Measurements from ENCODE around the gene ENOX1.

The ENOX1 gene

DNA sequence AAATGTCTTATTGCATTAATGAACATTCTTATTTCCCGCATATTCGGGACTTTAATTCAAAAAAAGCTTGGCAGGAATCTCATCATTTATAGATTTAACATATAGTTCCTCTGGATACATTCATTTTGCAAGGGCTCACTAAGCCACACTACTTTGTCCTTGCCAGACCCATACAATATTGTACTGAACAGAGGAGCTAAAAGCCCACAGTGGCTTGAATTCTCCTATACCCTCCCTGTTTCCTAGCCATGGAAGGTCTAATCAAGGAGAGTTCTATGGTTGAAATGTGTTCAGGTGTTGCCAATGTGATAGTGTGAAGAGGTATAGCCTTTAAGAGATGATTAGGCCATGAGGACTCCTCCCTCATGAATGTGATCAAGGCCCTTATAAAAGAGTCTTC is 298.9 kb downstream of the ENOX1 start:
- no peaks in the 10 kb centered on the region for H3K36me3 Mint-ChIP-seq
- no peak overlapping the region for H3K4me3 Mint-ChIP-seq
- H3K4me1 Mint-ChIP-seq: no peaks in the 10 kb centered on the region
- no peak overlapping the region for H3K27ac Mint-ChIP-seq
- no peak for DNase-seq
- H3K27me3 Mint-ChIP-seq: no peaks in the 10 kb centered on the region
- CTCF ChIA-PET: no interaction called here
- H3K9me3 Mint-ChIP-seq: no peaks in the 10 kb centered on the region

DNA sequence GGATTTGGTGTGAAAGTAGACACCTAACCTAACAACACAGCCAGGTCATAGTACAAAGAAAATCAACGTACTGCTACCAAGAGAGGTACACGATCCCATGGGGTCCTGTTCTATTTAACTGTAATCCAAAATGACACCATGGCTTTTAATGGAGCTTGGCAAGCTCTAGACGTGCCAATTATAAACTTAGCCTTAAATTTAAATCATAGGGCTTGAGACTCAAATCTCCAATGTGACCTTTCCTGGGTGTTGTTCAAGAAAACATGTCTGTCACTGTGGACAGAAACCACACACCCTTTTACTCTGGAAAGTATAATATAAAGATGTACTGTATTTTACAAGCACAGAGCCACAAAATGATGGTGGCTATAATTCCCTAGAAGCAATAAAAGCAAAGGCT is 299.3 kb downstream of the ENOX1 start:
- no peak for DNase-seq
- no peaks in the 10 kb centered on the region for H3K27me3 Mint-ChIP-seq
- no peaks in the 10 kb centered on the region for H3K36me3 Mint-ChIP-seq
- H3K4me1 Mint-ChIP-seq: no peaks in the 10 kb centered on the region
- H3K27ac Mint-ChIP-seq: no peak overlapping the region
- H3K4me3 Mint-ChIP-seq: no peak overlapping the region
- H3K9me3 Mint-ChIP-seq: no peaks in the 10 kb centered on the region
- CTCF ChIA-PET: no interaction called here

DNA sequence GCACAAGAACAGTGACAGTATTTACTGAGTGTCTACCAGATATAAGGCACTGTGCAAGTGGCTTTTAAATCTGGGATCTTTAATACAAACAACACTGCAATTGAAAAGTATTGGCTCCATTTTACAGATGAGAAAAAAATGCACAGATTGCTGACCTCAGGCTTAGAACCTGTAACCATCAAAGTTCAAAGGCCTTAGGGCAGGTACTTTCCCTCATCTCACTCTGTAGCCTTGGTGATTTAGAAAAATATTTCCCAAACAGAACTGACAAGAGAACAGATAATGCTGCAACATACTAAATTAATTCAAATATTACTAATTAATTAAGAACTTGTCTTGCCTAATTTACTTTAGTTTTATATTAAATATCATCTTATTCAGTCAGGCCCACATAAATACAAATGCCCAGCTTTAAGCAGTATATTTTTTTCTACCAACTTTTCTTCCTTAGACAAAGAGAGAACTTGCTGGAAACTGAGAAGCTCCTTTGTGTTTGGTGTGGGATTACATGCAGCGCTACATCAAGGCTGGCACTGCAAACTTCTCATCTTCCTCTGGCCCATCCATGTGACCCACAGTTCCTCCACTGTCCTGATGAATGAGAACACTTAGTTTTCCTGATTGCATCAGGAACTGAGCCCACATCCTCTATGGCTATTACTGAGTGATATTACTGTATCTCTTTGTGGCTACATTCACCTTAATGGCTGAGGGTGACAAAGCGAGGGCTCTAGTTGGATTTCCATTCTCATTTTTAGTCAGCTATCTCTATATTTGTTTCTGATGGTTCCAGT is 302.1 kb downstream of the ENOX1 start:
- Mint-ChIP-seq H3K4me1 (no peaks in the 10 kb centered on the region), H3K9me3 (no peaks in the 10 kb centered on the region), H3K27me3 (no peaks in the 10 kb centered on the region), H3K27ac (no peak overlapping the region), H3K36me3 (no peaks in the 10 kb centered on the region), H3K4me3 (no peak overlapping the region)
- no peak for DNase-seq
- CTCF ChIA-PET: interaction anchor here (0.6 kb wide), 1 partner anchor 387 kb away, joined by 3 read pairs; no protein-coding TSS in a partner anchor

DNA sequence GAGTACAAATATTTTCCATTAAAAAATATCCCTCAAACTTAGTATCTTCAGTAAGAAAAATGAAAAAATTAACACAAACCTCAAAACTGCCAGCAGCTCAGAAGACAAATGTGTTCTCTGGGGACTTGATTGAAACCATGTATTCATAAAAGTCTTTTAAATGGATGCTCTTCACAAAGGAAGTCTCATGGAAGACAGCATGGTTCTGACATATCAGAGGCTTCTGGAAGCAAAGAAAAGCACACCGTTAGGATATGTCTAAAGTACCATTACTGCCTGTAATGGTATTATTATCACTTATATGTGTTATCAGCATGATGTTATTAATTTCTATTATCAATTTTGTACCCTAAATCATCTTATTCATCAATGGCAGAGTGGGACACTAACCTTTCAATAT is 302.8 kb downstream of the ENOX1 start:
- no peak overlapping the region for H3K27ac Mint-ChIP-seq
- no peak for DNase-seq
- no peaks in the 10 kb centered on the region for H3K27me3 Mint-ChIP-seq
- H3K4me3 Mint-ChIP-seq: no peak overlapping the region
- H3K4me1 Mint-ChIP-seq: no peaks in the 10 kb centered on the region
- H3K9me3 Mint-ChIP-seq: no peaks in the 10 kb centered on the region
- CTCF ChIA-PET: no interaction called here
- H3K36me3 Mint-ChIP-seq: no peaks in the 10 kb centered on the region

DNA sequence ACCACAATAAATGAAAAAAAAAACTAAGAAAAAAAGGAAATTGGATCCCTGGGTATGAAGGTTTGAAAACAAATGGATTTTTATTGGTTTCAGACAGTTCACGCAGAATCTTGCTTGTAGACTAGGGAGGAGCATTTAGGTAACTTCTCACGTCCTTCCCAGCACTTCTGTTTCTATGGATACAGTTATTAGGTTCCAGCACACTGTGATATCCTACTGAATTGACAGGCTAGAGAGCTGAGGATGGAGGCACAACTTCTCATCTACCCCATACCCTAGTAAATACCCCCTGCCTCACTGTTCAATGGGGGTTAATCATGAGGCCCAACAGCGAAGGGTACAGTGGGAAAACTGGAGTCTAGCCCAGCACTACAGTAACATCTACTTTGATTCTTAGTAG is 304.1 kb downstream of the ENOX1 start:
- no peaks in the 10 kb centered on the region for H3K4me1 Mint-ChIP-seq
- H3K9me3 Mint-ChIP-seq: no peaks in the 10 kb centered on the region
- CTCF ChIA-PET: no interaction called here
- DNase-seq: no peak
- H3K27me3 Mint-ChIP-seq: no peaks in the 10 kb centered on the region
- no peak overlapping the region for H3K4me3 Mint-ChIP-seq
- H3K36me3 Mint-ChIP-seq: no peaks in the 10 kb centered on the region
- H3K27ac Mint-ChIP-seq: no peak overlapping the region

DNA sequence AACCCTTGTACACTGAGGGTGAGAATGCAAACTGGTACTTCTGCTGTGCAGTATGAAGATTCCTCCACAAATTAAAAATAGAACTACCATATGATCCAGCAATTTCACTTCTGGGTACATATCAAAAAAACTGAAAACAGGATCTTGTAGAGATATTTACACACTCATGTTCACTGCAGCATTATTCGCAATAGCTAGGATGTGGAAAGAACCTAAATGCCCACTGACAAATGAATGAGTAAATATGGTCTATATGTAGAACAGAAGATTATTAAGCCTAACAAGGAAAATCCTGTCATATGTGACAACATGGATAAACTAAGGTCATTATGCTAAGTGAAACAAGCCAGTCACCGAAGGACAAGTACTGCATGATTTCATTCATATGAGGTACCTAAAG is 304.7 kb downstream of the ENOX1 start:
- Mint-ChIP-seq H3K4me3 (no peak overlapping the region), H3K9me3 (no peaks in the 10 kb centered on the region), H3K27ac (no peak overlapping the region), H3K4me1 (no peaks in the 10 kb centered on the region), H3K36me3 (no peaks in the 10 kb centered on the region), H3K27me3 (no peaks in the 10 kb centered on the region)
- no peak for DNase-seq
- CTCF ChIA-PET: no interaction called here

DNA sequence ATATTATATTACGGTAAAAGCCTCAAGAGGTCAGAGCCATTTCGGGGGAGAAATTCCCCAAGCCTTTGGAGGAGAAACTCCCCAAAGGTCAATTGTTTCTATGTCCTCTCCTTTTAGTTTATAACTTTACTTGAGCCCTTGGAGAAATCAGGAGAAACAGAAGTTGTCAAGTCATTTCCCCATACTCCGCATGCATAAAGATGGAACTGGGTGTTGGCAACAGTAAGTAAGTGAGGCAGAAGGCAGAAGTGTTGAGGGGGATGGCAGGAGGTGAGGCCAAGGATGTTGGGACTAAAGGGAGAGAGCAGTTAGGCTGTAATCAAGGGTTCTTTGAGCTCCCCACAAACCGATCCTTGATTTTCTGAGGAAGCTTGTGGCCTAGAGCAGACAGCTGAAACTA is 307.9 kb downstream of the ENOX1 start:
- no peaks in the 10 kb centered on the region for H3K9me3 Mint-ChIP-seq
- H3K4me3 Mint-ChIP-seq: no peak overlapping the region
- no peaks in the 10 kb centered on the region for H3K4me1 Mint-ChIP-seq
- DNase-seq: no peak
- H3K36me3 Mint-ChIP-seq: no peaks in the 10 kb centered on the region
- H3K27me3 Mint-ChIP-seq: peaks cover 3% of the 10 kb centered on the region
- CTCF ChIA-PET: no interaction called here
- H3K27ac Mint-ChIP-seq: no peak overlapping the region

DNA sequence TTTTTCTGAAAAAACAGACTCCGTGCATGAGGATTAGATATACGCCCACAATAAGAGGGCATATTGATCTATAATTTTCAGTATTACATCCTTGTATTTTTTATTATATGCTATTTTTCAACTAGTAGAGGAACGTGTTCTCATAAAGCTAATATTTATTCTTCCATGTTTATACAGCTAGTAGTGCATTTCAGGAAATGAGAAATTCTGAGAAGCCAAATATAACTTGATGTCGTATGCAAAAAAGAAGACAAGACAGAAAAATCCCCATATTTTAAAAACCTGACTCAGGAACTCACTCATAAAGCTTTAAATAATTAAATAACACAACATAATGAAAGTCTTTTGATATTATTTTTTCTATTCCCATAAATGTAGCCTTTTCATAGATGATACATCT is 308.6 kb downstream of the ENOX1 start:
- DNase-seq: no peak
- no peaks in the 10 kb centered on the region for H3K36me3 Mint-ChIP-seq
- H3K4me1 Mint-ChIP-seq: no peaks in the 10 kb centered on the region
- peaks cover 3% of the 10 kb centered on the region for H3K27me3 Mint-ChIP-seq
- CTCF ChIA-PET: no interaction called here
- no peak overlapping the region for H3K27ac Mint-ChIP-seq
- no peak overlapping the region for H3K4me3 Mint-ChIP-seq
- H3K9me3 Mint-ChIP-seq: no peaks in the 10 kb centered on the region

DNA sequence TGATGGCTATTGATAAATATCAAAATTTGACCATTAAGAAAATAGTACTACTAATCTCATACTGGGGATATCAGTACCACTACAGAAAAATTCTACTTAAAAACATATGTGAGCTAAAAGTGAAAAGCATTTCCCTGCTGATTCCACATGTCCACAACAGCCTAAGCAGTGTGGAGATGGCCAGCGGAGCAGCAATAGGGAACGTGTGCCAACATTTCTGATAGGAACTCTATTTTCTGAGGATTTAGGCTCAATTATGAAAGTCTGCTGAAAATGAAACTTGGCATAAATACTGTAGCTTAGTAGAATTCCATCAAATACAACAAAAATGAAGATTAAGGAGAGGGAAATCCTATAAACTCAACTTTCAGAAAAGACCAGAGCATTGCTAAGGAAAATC is 311.6 kb downstream of the ENOX1 start:
- CTCF ChIA-PET: no interaction called here
- Mint-ChIP-seq H3K4me3 (no peak overlapping the region), H3K9me3 (no peaks in the 10 kb centered on the region), H3K27ac (no peak overlapping the region), H3K27me3 (peaks cover 8% of the 10 kb centered on the region), H3K36me3 (no peaks in the 10 kb centered on the region), H3K4me1 (no peaks in the 10 kb centered on the region)
- DNase-seq: no peak

DNA sequence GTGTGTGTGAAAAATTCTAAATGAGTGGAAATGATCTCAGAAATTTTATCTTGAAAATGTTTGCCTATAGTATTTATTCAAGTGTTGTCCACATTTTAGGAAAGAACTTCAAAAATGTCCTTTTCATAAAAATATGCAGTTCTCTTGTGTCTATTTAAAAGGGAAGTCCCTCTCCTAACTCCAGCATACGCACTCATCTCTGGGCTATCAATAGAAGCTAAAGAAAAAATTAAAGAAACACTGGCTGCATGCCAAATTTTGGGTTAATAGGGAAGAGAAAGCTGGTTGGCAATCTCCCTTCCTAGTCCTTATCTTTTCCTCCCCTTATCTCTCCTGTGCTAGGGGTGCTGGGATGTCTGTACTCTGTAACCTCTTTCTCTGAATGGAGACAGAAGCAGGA is 313.3 kb downstream of the ENOX1 start:
- Mint-ChIP-seq H3K4me3 (no peak overlapping the region), H3K36me3 (no peaks in the 10 kb centered on the region), H3K4me1 (no peaks in the 10 kb centered on the region), H3K27ac (no peak overlapping the region), H3K27me3 (peaks cover 9% of the 10 kb centered on the region), H3K9me3 (no peaks in the 10 kb centered on the region)
- DNase-seq: no peak
- CTCF ChIA-PET: no interaction called here

DNA sequence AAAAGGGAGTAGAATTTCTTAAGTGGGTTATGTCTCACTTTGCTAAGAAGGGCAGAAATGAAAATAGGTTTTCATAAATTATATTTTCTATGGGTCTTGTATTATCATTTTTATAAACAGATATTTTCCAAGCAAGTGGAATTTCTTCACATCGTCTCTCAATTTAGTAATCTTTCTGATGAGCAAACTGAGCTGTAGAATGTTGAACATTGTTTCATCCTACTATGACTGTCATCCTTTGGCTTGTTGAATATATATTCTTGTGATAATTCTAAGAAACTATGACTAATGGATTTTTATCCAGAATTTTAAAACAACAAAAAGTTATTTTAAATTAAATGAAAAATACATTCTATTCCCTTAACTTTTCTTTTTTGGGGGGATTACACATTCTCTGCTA is 313.8 kb downstream of the ENOX1 start:
- CTCF ChIA-PET: no interaction called here
- Mint-ChIP-seq H3K27me3 (peaks cover 13% of the 10 kb centered on the region), H3K27ac (no peak overlapping the region), H3K4me1 (no peaks in the 10 kb centered on the region), H3K9me3 (no peaks in the 10 kb centered on the region), H3K36me3 (no peaks in the 10 kb centered on the region), H3K4me3 (no peak overlapping the region)
- no peak for DNase-seq

DNA sequence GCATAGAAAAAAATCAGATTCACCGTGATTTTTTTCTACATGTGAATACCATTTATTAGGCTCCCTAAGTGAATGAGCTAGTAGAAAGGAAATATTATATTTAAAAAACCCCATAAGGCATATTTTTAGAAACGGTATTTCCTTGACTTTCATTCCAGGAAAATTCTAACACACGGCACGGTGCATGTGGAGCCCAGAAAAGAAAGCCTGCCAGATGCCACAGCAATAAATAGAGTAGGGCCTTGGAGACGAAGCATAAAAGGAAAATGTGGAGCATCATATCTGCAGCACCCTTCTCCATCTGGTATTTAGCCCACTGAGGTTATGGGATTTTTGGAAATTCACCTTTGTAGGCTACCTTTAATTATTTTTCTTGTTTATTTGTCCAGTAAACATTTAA is 314.4 kb downstream of the ENOX1 start:
- CTCF ChIA-PET: no interaction called here
- Mint-ChIP-seq H3K36me3 (no peaks in the 10 kb centered on the region), H3K9me3 (no peaks in the 10 kb centered on the region), H3K4me1 (no peaks in the 10 kb centered on the region), H3K27ac (no peak overlapping the region), H3K27me3 (peaks cover 14% of the 10 kb centered on the region), H3K4me3 (no peak overlapping the region)
- DNase-seq: no peak

DNA sequence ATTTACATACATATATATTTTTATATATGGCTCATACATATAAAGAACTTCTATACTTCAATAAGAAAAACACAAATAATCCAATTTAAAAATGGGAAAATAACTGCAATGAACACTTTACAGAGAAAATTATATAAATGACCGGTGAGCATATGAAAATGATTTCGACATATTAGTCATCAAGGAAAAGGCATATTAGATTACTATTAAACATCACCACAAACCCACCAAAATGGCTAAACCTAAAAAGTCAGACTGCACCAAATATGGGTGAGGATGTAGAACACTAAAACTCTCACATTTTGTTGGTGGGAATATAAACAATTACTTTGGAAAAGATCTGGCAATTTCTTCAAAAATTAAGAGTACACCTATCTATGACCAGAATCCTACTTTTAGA is 316.2 kb downstream of the ENOX1 start:
- Mint-ChIP-seq H3K4me1 (no peaks in the 10 kb centered on the region), H3K4me3 (no peak overlapping the region)
- DNase-seq: no peak

DNA sequence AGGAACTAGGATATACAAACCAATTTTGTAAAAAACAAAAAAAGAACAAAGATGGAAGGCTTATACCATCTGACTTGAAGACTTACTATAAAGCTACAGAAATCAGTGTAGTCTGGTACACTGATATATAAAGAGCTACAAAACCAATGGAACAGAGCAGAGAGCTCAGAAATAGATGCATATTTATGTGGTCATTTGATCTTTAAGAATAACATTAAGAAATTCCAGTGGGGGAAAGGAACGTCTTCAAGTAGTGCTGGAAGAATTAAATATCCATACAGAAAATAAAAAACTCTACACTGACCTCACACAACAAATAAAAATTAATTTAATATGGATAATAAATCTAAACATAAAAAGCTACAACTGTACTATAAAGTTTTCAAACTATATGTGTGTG is 317.0 kb downstream of the ENOX1 start:
- no peak for DNase-seq
- no peaks in the 10 kb centered on the region for H3K9me3 Mint-ChIP-seq
- no peak overlapping the region for H3K27ac Mint-ChIP-seq
- H3K27me3 Mint-ChIP-seq: peaks cover 13% of the 10 kb centered on the region
- CTCF ChIA-PET: no interaction called here
- H3K4me3 Mint-ChIP-seq: no peak overlapping the region
- no peaks in the 10 kb centered on the region for H3K36me3 Mint-ChIP-seq
- no peaks in the 10 kb centered on the region for H3K4me1 Mint-ChIP-seq

More for the DNA sequence above, 316.2 kb downstream of the ENOX1 start:
- Mint-ChIP-seq H3K27me3 (peaks cover 14% of the 10 kb centered on the region), H3K9me3 (no peaks in the 10 kb centered on the region), H3K36me3 (no peaks in the 10 kb centered on the region), H3K27ac (no peak overlapping the region)
- CTCF ChIA-PET: no interaction called here

DNA sequence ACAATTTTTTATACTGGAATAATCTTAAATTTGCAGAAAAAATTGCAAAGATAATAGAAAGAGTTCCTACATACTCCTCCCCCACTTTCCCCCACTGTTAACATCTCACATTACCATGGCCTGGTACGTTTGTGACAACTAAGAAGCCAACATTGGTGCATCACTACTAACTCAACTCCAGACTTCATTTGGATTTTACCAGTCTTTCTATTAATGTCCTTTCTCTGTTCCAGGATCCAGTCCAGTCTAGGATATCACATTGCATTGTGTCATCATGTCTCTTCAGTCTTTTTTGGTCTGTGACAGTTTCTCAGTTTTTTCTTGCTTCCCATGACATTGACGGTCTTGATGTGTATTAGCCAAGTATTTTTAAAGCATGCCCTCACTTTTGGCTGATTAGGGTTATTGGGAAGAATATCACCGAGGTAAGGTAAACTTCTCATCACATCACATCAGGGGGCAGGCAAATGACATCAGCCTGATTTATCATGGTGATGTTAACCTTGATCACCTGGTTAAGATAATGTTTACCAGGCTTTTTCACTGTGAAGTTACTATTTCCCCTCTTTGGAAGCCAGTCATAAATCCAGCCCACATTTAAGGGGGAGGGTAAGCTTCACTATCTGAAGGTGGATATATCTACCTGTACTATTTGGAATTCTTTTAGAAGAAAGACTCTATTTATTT is 322.1 kb downstream of the ENOX1 start:
- Mint-ChIP-seq H3K27me3 (peaks cover 6% of the 10 kb centered on the region), H3K9me3 (no peaks in the 10 kb centered on the region), H3K4me1 (no peaks in the 10 kb centered on the region), H3K27ac (no peak overlapping the region), H3K4me3 (no peak overlapping the region), H3K36me3 (no peaks in the 10 kb centered on the region)
- no peak for DNase-seq
- CTCF ChIA-PET: no interaction called here

All from activated naive CD4-positive, alpha-beta T cell treated with anti-CD3 and anti-CD28 coated beads, Interleukin-2, amount 10 ng/mL, durations not matched to agents 7 days and 5 days (primary cell).